HFF-Myc (cell line): ENCODE data around the gene APC2.

Experiments used
- DNase-seq: peaks from one replicate; pipeline ENCODE4 v3.0.0-alpha.2; 2011; ENCODE audit warnings: low read depth; ENCODE audit errors: extremely low read depth
- H3K4me3 ChIP-seq: replicated peaks from 2 replicates; pipeline ENCODE4 v1.5.1; 2011; ENCODE audit warnings: low read depth, mild to moderate bottlenecking, control low read depth, low read length
- TF ChIP-seq, protein P1 (sequence below): IDR thresholded peaks from 2 replicates; pipeline ENCODE4 v1.5.1; 2012; ENCODE audit warnings: mild to moderate bottlenecking, low read depth, low read length, control low read depth; ENCODE audit errors: missing control alignments

The APC2 gene, protein sequence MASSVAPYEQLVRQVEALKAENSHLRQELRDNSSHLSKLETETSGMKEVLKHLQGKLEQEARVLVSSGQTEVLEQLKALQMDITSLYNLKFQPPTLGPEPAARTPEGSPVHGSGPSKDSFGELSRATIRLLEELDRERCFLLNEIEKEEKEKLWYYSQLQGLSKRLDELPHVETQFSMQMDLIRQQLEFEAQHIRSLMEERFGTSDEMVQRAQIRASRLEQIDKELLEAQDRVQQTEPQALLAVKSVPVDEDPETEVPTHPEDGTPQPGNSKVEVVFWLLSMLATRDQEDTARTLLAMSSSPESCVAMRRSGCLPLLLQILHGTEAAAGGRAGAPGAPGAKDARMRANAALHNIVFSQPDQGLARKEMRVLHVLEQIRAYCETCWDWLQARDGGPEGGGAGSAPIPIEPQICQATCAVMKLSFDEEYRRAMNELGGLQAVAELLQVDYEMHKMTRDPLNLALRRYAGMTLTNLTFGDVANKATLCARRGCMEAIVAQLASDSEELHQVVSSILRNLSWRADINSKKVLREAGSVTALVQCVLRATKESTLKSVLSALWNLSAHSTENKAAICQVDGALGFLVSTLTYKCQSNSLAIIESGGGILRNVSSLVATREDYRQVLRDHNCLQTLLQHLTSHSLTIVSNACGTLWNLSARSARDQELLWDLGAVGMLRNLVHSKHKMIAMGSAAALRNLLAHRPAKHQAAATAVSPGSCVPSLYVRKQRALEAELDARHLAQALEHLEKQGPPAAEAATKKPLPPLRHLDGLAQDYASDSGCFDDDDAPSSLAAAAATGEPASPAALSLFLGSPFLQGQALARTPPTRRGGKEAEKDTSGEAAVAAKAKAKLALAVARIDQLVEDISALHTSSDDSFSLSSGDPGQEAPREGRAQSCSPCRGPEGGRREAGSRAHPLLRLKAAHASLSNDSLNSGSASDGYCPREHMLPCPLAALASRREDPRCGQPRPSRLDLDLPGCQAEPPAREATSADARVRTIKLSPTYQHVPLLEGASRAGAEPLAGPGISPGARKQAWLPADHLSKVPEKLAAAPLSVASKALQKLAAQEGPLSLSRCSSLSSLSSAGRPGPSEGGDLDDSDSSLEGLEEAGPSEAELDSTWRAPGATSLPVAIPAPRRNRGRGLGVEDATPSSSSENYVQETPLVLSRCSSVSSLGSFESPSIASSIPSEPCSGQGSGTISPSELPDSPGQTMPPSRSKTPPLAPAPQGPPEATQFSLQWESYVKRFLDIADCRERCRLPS (N-terminal part only)

DNA sequence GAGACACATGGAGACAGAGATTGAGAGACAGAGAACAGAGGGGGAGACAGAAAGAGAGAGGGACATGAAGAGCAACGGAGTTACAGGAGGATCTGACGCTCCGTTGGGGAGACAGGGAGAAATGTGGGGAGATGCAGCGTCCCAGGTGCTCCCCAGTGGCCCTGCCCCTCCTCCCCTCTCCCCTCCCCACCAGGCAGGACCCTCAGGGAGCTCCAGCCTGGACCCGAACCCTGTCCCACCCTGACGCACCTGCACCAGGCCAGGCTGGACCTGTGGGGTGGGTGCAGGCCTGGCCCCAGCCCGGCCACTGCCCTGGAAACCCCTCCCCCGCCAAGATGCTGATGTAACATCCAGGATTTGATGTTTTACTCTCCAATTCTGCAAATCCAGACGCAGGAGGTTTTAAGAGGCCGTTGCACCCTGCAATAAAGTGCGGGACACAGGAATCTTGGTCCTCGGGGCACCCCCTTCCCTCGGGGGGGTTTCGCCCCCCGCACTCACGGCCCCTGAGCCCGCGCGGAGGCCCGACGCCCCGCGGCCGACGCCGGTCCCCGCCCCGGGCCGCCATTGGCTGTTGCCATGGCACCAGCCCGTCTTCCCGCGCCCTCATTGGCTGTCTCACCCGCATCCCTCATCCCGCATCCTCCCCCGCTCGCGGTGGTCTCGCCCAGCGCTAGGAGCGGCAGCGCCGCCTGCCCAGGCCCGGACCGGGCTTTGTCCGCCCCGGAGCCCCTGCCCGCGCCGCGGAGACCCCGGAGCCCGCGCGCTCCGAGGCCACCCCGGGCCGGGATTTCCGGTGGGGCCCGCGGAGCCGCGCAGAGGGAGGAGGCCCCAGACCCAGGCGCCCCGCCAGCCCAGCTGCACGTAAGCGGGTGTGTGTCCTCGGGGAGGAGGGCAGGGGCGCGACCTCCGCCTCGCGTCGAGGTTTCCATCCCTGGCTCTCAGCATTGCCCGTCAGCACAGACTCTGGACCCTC lies at the start of gene APC2:
APC2 (plus strand) TSS at position 655 of the 976 bp plus-strand sequence. CDS start 2,881 bp downstream, outside the sequence.
- TF ChIP-seq, protein P1, sequence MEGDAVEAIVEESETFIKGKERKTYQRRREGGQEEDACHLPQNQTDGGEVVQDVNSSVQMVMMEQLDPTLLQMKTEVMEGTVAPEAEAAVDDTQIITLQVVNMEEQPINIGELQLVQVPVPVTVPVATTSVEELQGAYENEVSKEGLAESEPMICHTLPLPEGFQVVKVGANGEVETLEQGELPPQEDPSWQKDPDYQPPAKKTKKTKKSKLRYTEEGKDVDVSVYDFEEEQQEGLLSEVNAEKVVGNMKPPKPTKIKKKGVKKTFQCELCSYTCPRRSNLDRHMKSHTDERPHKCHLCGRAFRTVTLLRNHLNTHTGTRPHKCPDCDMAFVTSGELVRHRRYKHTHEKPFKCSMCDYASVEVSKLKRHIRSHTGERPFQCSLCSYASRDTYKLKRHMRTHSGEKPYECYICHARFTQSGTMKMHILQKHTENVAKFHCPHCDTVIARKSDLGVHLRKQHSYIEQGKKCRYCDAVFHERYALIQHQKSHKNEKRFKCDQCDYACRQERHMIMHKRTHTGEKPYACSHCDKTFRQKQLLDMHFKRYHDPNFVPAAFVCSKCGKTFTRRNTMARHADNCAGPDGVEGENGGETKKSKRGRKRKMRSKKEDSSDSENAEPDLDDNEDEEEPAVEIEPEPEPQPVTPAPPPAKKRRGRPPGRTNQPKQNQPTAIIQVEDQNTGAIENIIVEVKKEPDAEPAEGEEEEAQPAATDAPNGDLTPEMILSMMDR, result no peak
- no peak for DNase-seq
- H3K4me3 ChIP-seq, result no peak within 1 kb of the TSS

DNA sequence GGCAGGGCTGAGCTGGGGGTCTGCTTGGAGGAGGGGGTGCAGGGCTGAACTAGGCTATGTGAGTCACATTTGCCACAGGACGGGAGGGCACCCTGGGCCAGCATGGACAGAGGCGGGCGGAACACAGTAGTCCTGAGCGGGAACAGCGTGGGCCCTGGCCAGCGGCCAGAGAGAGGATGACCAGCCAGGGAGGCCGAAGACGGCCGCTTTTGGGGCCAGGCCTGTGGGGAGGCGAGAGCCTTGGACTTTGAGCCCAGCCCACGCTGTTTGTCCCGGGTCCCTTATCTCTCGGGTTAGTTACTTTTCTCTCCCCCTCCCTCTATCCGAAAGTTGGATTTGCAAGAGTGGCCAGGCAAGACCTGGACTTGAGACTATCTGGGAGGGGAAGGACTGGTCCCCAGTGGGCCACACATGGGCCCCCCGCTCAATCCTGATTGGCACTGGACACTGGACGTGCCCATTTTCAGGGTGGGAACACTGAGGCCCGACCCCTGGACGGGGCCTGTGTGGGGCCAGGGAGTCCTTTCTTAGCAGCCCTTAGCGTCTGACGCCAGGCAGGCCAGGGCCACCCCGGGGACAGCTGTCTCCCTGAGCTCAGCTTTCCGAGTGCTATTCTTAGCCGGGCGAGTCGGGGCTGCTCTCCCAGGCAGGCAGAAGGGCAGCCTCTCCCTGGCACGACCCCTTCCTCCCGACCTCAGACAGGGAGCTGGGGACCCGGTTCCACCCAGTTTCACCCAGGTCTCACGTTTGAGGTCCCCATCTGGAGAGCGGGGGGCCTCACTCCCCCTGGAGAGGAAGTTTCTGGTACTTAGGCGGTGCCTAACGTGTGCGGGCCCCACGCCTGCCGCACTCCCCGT lies 49.4 kb upstream of the APC2 start:
- H3K4me3 ChIP-seq, result peak overlapping the region; percentile 59
- TF ChIP-seq, protein P1, result no peak
- no peak for DNase-seq

DNA sequence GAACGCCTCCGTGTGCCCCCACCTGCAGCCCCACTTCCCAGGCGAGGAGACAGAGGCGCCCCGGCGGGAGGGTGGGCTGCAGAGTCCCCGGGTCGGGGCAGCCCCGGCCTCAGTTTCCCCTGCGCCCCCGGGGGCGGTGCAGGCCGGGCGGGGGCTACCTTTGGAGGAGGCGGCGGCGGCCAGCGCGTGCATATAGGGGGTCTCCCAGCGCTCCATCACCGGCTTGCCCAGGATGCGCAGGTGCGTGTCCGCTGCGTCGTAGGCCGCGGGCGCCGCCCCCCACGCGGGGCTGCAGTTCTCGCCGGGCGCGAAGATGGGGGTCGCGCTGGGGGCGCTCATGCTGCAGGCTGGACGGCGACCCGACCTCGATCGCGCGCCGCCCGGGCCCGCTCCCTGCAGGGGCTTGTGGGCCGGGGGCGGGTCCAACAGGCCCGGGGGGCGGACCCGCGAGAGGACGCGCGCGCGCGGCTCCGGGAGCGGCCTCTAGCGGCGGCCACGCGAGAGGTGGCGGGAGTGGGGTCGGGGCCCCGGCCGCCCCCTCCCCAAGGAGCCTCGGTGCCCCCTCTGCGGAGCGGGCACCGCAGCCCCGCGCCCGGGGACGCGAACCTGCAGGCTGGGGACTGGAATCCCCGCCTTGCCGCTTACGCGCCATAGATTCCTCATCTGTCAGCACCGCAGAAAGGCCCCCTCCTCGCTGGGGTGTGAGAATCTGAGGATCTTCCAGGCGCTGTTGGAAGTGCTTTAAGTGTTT lies 48.6 kb upstream of the APC2 start, which contains the start of gene GAMT:
GAMT (minus strand) TSS at position 405 of the 751 bp plus-strand sequence; CDS start at position 339, 66 bp downstream.
- peak within 1 kb of the TSS; percentile 59 for H3K4me3 ChIP-seq
- no peak for DNase-seq
- TF ChIP-seq, protein P1, result peak; percentile 9

DNA sequence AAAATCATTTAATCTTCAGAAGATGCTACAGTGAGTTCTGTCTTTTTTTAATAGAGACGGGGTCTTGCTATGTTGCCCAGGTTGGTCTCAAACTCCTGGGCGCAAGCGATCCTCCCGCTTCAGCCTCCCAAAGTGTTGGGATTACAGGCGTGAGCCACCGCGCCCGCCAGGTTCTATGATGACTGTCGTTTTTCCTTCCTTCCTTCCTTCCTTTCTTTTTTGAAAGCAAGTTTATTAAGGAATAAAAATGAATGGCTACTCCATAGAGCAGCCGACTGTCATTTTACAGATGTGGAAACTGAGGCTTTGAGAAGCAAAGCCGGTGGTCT lies 48.1 kb upstream of the APC2 start:
- peak overlapping the region; percentile 59 for H3K4me3 ChIP-seq
- DNase-seq, result no peak
- TF ChIP-seq, protein P1, result no peak

DNA sequence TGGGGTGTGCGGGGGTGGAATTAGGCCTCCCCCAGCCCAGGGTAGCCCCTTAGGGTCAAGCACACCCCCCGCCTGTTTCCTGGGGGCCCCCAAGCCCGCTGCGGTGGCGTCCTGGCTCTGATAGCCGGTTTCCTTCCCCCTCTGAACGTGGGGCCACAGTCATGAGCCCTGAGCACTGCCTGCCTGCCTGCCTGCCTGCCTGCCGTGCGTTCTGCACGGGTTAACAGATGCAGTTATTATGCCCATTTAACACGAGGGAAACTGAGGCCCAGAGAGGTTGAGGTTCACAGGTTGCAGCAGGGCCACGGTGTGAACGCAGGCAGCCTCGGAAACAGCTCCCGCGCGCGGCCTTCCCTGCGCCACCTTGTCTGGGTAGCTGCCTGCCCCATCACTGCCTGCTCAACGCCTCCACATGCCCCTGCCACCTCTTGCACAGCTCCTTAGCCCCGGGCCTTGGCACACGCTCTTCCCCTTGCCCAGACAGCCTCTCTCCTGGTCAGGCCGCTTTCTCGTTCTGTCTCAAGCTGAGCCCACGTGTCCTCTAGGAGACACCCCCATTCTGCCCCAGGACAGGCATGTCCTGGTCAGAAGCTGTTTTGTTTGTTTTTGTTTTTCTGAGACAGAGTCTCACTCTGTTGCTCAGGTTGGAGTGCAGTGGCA lies 47.4 kb upstream of the APC2 start:
- DNase-seq, result no peak
- no peak overlapping the region for H3K4me3 ChIP-seq
- TF ChIP-seq, protein P1, result no peak
